Immature natural killer cell (primary cell): Measurements from ENCODE around the gene PRSS16. TPM values are rescaled to one million over a fixed set of nuclear protein-coding genes. Genes with fewer than 3 reads are reported as not detected.

Experiments
- DNase-seq, 3 donors: peaks; one replicate each; pipeline ENCODE4 v3.0.0; 2022; ENCODE audit warnings: mixed read lengths in 1 of 3
- H3K27ac Mint-ChIP-seq, 6 donors: one replicate each; pipeline ENCODE4 v1.8.0; 2020; ENCODE audit warnings: mixed read lengths in 6 of 6, mild to moderate bottlenecking in 5 of 6, inconsistent platforms in 4 of 6, moderate library complexity in 3 of 6
- H3K27me3 Mint-ChIP-seq, 3 donors: one replicate each; pipeline ENCODE4 v1.8.0; 2020 to 2021; ENCODE audit warnings: low read depth in 3 of 3, mild to moderate bottlenecking in 3 of 3, mixed read lengths in 3 of 3, moderate library complexity in 3 of 3, inconsistent platforms in 1 of 3
- H3K36me3 Mint-ChIP-seq, 3 donors: one replicate each; pipeline ENCODE4 v1.8.0; 2020; ENCODE audit warnings: mixed read lengths in 3 of 3, inconsistent platforms in 2 of 3, mild to moderate bottlenecking in 2 of 3
- H3K4me1 Mint-ChIP-seq, 2 donors: one replicate each; pipeline ENCODE4 v1.8.0; 2020; ENCODE audit warnings: inconsistent platforms in 2 of 2, mild to moderate bottlenecking in 2 of 2, mixed read lengths in 2 of 2, moderate library complexity in 1 of 2
- H3K4me3 Mint-ChIP-seq, 5 donors: one replicate each; pipeline ENCODE4 v1.8.0; 2020; ENCODE audit warnings: mild to moderate bottlenecking in 5 of 5, mixed read lengths in 5 of 5, inconsistent platforms in 3 of 5, moderate library complexity in 3 of 5
- H3K9me3 Mint-ChIP-seq, 6 donors: one replicate each; pipeline ENCODE4 v1.8.0; 2020; ENCODE audit warnings: mild to moderate bottlenecking in 6 of 6, mixed read lengths in 6 of 6, inconsistent platforms in 4 of 6, moderate library complexity in 3 of 6
- polyA plus RNA-seq, 3 donors: library from polyadenylated mRNA; unstranded; fragments of 300-500 nt; fragmentation: Illumina TruSeq; gene quantifications; one replicate each; pipeline ENCODE4 v1.2.3, GENCODE V29; 2021

Gene PRSS16
- polyA plus RNA-seq, 3 donors from 2014 or later, result 0.39 TPM; not detected in 2

GRCh38 chr6:27296106-27296783, 48.7 kb downstream of the PRSS16 start:
- peaks cover 12 to 70% (median 36%) of the 10 kb centered on the region in 6 donors for H3K9me3 Mint-ChIP-seq

DNA sequence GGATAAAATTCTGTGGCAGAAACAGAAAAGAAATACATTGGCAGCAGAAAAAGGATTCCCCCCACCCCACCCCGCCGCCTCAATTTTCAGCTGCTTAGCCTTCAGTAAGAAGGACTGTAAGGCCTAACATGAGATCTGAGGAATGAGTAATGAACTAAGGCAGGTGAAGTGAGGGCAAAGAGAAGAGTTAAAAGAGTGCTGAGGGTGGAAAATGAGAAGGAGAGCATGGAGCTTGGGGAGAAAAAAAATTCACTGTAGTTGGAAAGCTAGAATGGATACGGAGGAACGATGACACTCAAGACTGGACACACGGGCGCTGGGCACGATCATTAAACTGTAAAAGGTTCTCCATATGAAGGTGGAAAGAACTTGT, 50.0 kb downstream of the PRSS16 start:
- Mint-ChIP-seq H3K27me3 (peaks cover 51 to 64% (median 64%) of the 10 kb centered on the region in 3 donors), H3K36me3 (peaks cover 4 to 11% (median 9%) of the 10 kb centered on the region in 3 donors), H3K4me3 (peak overlapping the region in 1 of 5 donors; percentile 9), H3K4me1 (no peaks in the 10 kb centered on the region), H3K9me3 (peaks cover 9 to 68% (median 29%) of the 10 kb centered on the region in 6 donors), H3K27ac (no peak overlapping the region)
- no peak for DNase-seq

More at GRCh38 chr6:27296106-27296783, 48.7 kb downstream of the PRSS16 start:
- no peak overlapping the region for H3K27ac Mint-ChIP-seq
- H3K4me1 Mint-ChIP-seq, result no peaks in the 10 kb centered on the region
- no peak for DNase-seq
- peaks cover 49 to 71% (median 70%) of the 10 kb centered on the region in 3 donors for H3K27me3 Mint-ChIP-seq
- peaks cover 4 to 16% (median 11%) of the 10 kb centered on the region in 3 donors for H3K36me3 Mint-ChIP-seq
- H3K4me3 Mint-ChIP-seq, result peak overlapping the region in 1 of 5 donors; percentile 46

GRCh38 chr6:27297857-27298730, 50.6 kb downstream of the PRSS16 start:
- no peaks in the 10 kb centered on the region for H3K4me1 Mint-ChIP-seq
- DNase-seq, result no peak
- no peak overlapping the region for H3K27ac Mint-ChIP-seq
- peaks cover 53 to 68% (median 64%) of the 10 kb centered on the region in 3 donors for H3K27me3 Mint-ChIP-seq
- H3K36me3 Mint-ChIP-seq, result peaks cover 4 to 14% (median 9%) of the 10 kb centered on the region in 3 donors
- H3K4me3 Mint-ChIP-seq, result peak overlapping the region in 1 of 5 donors; percentile 9
- peaks cover 13 to 74% (median 32%) of the 10 kb centered on the region in 6 donors for H3K9me3 Mint-ChIP-seq

- Mint-ChIP-seq H3K9me3 (peaks cover 4 to 35% (median 12%) of the 10 kb centered on the region in 6 donors), H3K4me3 (no peak overlapping the region), H3K27ac (no peak overlapping the region), H3K4me1 (no peaks in the 10 kb centered on the region), H3K36me3 (peaks cover 3 to 7% (median 4%) of the 10 kb centered on the region in 3 donors), H3K27me3 (peaks cover 35 to 48% (median 43%) of the 10 kb centered on the region in 3 donors)
- DNase-seq, result no peak
These were observed 56.2 kb downstream of the PRSS16 start for GRCh38 chr6:27303613-27304272.

Other genes with a start within 250 kb of the PRSS16 start
- gene POM121L2, start 64.6 kb downstream of the PRSS16 start, polyA plus RNA-seq, result not detected
- 1 to 10 TPM in 1 of 3 donors, under 1 TPM in 1, not detected in 1; 0.82 to 2.0 TPM for gene ZNF391, start 141.1 kb downstream of the PRSS16 start, polyA plus RNA-seq
- 10 to 100 TPM in 1 of 3 donors, 1 to 10 TPM in 2; 5.4 to 11.3 (median 6.6) TPM for gene ZNF184, start 225.4 kb downstream of the PRSS16 start, polyA plus RNA-seq